Measurements from ENCODE around the gene AXIN1.
"Not testable (repeated sequence)": the region's sequence is repeated elsewhere in the genome, so short reads cannot be mapped to it uniquely, and the experiment has no call there.

Gene AXIN1

DNA sequence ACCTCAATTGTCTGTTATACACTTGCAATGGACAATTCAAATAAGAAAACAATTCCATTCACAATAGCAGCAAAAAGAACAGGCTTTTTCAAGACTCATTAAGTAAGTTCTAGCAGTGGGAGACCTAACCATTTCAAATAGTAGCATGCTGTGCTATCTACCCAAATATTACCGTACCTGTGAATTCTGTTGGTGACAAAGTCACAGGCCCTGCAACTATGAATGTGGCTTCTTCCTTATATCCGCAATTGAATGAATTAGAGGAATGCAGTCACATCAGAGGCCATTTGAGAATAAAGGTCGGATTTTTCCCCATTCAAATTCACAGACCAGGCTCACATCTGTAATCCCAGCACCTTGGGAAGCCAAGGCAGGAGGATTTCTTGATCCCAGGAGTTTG, 43.7 kb upstream of the AXIN1 start:
- Histone ChIP-seq H3K27ac (ENCODE audit: low read depth in 2 of 2, low read length in 2 of 2) (no peak overlapping the region), H3K4me1 (ENCODE audit: control insufficient read depth in 2 of 2, insufficient read depth in 2 of 2, low read length in 2 of 2) (peaks cover 4 to 14% of the 10 kb centered on the region in 2 donors), H3K27me3 (ENCODE audit: control insufficient read depth in 2 of 2, insufficient read depth in 2 of 2, low read length in 2 of 2) (no peaks in the 10 kb centered on the region)

GRCh38 chr16:392450-393030, 40.0 kb upstream of the AXIN1 start:
- no peak overlapping the region for H3K9ac ChIP-seq (ENCODE audit: low read depth in 1 of 2, low read length in 2 of 2)
- no peaks in the 10 kb centered on the region for H3K9me3 ChIP-seq (ENCODE audit: control insufficient read depth in 2 of 2, low read length in 2 of 2)
- H3K36me3 ChIP-seq (ENCODE audit: control insufficient read depth in 2 of 2, insufficient read depth in 2 of 2, low read length in 2 of 2): no peaks in the 10 kb centered on the region
- no peaks in the 10 kb centered on the region for H3K27me3 ChIP-seq (ENCODE audit: control insufficient read depth in 2 of 2, insufficient read depth in 2 of 2, low read length in 2 of 2)
- H3K4me1 ChIP-seq (ENCODE audit: control insufficient read depth in 2 of 2, insufficient read depth in 2 of 2, low read length in 2 of 2): peaks cover 0 to 2% of the 10 kb centered on the region in 2 donors
- H3K27ac ChIP-seq (ENCODE audit: low read depth in 2 of 2, low read length in 2 of 2): no peak overlapping the region
- no peak overlapping the region for H3K4me3 ChIP-seq (ENCODE audit: low read length in 2 of 2)

More for the DNA sequence above, 43.7 kb upstream of the AXIN1 start:
- H3K9ac ChIP-seq (ENCODE audit: low read depth in 1 of 2, low read length in 2 of 2): no peak overlapping the region
- peaks cover 0 to 4% of the 10 kb centered on the region in 2 donors for H3K36me3 ChIP-seq (ENCODE audit: control insufficient read depth in 2 of 2, insufficient read depth in 2 of 2, low read length in 2 of 2)
- H3K4me3 ChIP-seq (ENCODE audit: low read length in 2 of 2): peak overlapping the region in 1 of 2 donors; percentile 74
- H3K9me3 ChIP-seq (ENCODE audit: control insufficient read depth in 2 of 2, low read length in 2 of 2): no peaks in the 10 kb centered on the region

GRCh38 chr16:391885-392335, 39.4 kb upstream of the AXIN1 start:
- H3K27me3 ChIP-seq (ENCODE audit: control insufficient read depth in 2 of 2, insufficient read depth in 2 of 2, low read length in 2 of 2): no peaks in the 10 kb centered on the region
- no peak overlapping the region for H3K27ac ChIP-seq (ENCODE audit: low read depth in 2 of 2, low read length in 2 of 2)
- H3K36me3 ChIP-seq (ENCODE audit: control insufficient read depth in 2 of 2, insufficient read depth in 2 of 2, low read length in 2 of 2): no peaks in the 10 kb centered on the region
- H3K4me1 ChIP-seq (ENCODE audit: control insufficient read depth in 2 of 2, insufficient read depth in 2 of 2, low read length in 2 of 2): peaks cover 0 to 2% of the 10 kb centered on the region in 2 donors
- H3K4me3 ChIP-seq (ENCODE audit: low read length in 2 of 2): no peak overlapping the region
- H3K9me3 ChIP-seq (ENCODE audit: control insufficient read depth in 2 of 2, low read length in 2 of 2): no peaks in the 10 kb centered on the region
- no peak overlapping the region for H3K9ac ChIP-seq (ENCODE audit: low read depth in 1 of 2, low read length in 2 of 2)

- Histone ChIP-seq H3K27me3 (ENCODE audit: control insufficient read depth in 2 of 2, insufficient read depth in 2 of 2, low read length in 2 of 2) (no peaks in the 10 kb centered on the region), H3K27ac (ENCODE audit: low read depth in 2 of 2, low read length in 2 of 2) (no peak overlapping the region), H3K36me3 (ENCODE audit: control insufficient read depth in 2 of 2, insufficient read depth in 2 of 2, low read length in 2 of 2) (no peaks in the 10 kb centered on the region)
Observed at GRCh38 chr16:389352-389751, 36.8 kb upstream of the AXIN1 start.

DNA sequence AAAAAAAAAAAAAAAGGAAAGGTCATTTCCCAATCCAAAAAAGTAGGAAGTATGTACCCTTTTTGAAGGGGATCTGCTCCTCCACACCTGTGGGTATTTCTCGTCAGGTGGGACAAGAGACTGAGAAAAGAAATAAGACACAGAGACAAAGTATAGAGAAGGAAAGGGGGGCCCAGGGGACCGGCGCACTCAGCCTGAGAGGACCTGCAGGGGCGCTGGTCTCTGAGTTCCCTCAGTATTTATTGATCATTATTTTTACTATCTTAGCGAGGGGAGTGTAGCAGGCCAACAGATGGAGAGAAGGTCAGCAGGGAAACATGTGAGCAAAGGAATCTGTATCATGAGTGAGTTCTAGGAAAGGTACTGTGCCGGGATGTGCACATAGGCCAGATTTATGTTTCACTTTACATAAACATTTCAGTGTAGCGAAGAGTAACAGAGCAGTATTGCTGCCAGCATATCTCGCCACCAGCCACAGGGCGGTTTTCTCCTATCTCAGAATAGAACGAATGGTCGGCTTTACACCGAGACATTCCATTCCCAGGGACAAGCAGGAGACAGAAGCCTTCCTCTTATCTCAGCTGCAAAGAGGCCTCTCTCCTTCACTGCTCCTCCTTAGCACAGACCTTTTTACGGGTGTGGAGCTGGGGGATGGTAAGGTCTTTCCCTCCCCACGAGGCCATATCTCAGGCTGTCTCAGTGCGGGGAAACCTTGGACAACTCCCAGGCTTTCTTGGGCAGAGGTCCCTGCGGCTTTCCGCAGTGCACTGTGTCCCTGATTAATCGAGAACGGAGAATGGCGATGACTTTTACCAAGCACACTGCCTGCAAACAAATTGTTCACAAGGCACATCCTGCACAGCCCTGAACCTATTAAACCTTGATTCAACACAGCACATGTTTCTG, 35.5 kb upstream of the AXIN1 start:
- not testable (repeated sequence) for H3K4me3 ChIP-seq (ENCODE audit: low read length in 2 of 2); H3K36me3 ChIP-seq (ENCODE audit: control insufficient read depth in 2 of 2, insufficient read depth in 2 of 2, low read length in 2 of 2); H3K27ac ChIP-seq (ENCODE audit: low read depth in 2 of 2, low read length in 2 of 2); H3K4me1 ChIP-seq (ENCODE audit: control insufficient read depth in 2 of 2, insufficient read depth in 2 of 2, low read length in 2 of 2); H3K9ac ChIP-seq (ENCODE audit: low read depth in 1 of 2, low read length in 2 of 2); H3K9me3 ChIP-seq (ENCODE audit: control insufficient read depth in 2 of 2, low read length in 2 of 2); H3K27me3 ChIP-seq (ENCODE audit: control insufficient read depth in 2 of 2, insufficient read depth in 2 of 2, low read length in 2 of 2)

More at GRCh38 chr16:389352-389751, 36.8 kb upstream of the AXIN1 start:
- Histone ChIP-seq H3K4me3 (ENCODE audit: low read length in 2 of 2) (no peak overlapping the region), H3K4me1 (ENCODE audit: control insufficient read depth in 2 of 2, insufficient read depth in 2 of 2, low read length in 2 of 2) (no peaks in the 10 kb centered on the region), H3K9ac (ENCODE audit: low read depth in 1 of 2, low read length in 2 of 2) (no peak overlapping the region), H3K9me3 (ENCODE audit: control insufficient read depth in 2 of 2, low read length in 2 of 2) (no peaks in the 10 kb centered on the region)

GRCh38 chr16:386641-387156, 34.2 kb upstream of the AXIN1 start:
- H3K36me3 ChIP-seq (ENCODE audit: control insufficient read depth in 2 of 2, insufficient read depth in 2 of 2, low read length in 2 of 2): no peaks in the 10 kb centered on the region
- H3K27me3 ChIP-seq (ENCODE audit: control insufficient read depth in 2 of 2, insufficient read depth in 2 of 2, low read length in 2 of 2): no peaks in the 10 kb centered on the region
- no peaks in the 10 kb centered on the region for H3K9me3 ChIP-seq (ENCODE audit: control insufficient read depth in 2 of 2, low read length in 2 of 2)
- no peak overlapping the region for H3K9ac ChIP-seq (ENCODE audit: low read depth in 1 of 2, low read length in 2 of 2)
- peak overlapping the region in 1 of 2 donors; percentile 11 for H3K27ac ChIP-seq (ENCODE audit: low read depth in 2 of 2, low read length in 2 of 2)
- no peak overlapping the region for H3K4me3 ChIP-seq (ENCODE audit: low read length in 2 of 2)
- H3K4me1 ChIP-seq (ENCODE audit: control insufficient read depth in 2 of 2, insufficient read depth in 2 of 2, low read length in 2 of 2): peaks cover 10 to 14% of the 10 kb centered on the region in 2 donors

- H3K36me3 ChIP-seq (ENCODE audit: control insufficient read depth in 2 of 2, insufficient read depth in 2 of 2, low read length in 2 of 2): no peaks in the 10 kb centered on the region
- H3K27me3 ChIP-seq (ENCODE audit: control insufficient read depth in 2 of 2, insufficient read depth in 2 of 2, low read length in 2 of 2): no peaks in the 10 kb centered on the region
- H3K9me3 ChIP-seq (ENCODE audit: control insufficient read depth in 2 of 2, low read length in 2 of 2): no peaks in the 10 kb centered on the region
- H3K4me1 ChIP-seq (ENCODE audit: control insufficient read depth in 2 of 2, insufficient read depth in 2 of 2, low read length in 2 of 2): peaks cover 27 to 35% of the 10 kb centered on the region in 2 donors
- H3K9ac ChIP-seq (ENCODE audit: low read depth in 1 of 2, low read length in 2 of 2): peak overlapping the region; percentile 76 to 81
- peak overlapping the region; percentile 80 to 87 for H3K27ac ChIP-seq (ENCODE audit: low read depth in 2 of 2, low read length in 2 of 2)
- H3K4me3 ChIP-seq (ENCODE audit: low read length in 2 of 2): peak overlapping the region; percentile 53 to 89
Observed at GRCh38 chr16:383326-384051, 31.0 kb upstream of the AXIN1 start.

- H3K9me3 ChIP-seq (ENCODE audit: control insufficient read depth in 2 of 2, low read length in 2 of 2): no peaks in the 10 kb centered on the region
- H3K9ac ChIP-seq (ENCODE audit: low read depth in 1 of 2, low read length in 2 of 2): peak within 1 kb of the TSS; percentile 76 to 83
- peaks cover 1 to 6% of the 10 kb centered on the region in 2 donors for H3K36me3 ChIP-seq (ENCODE audit: control insufficient read depth in 2 of 2, insufficient read depth in 2 of 2, low read length in 2 of 2)
- H3K27me3 ChIP-seq (ENCODE audit: control insufficient read depth in 2 of 2, insufficient read depth in 2 of 2, low read length in 2 of 2): no peaks in the 10 kb centered on the region
- peak within 1 kb of the TSS; percentile 84 to 89 for H3K4me3 ChIP-seq (ENCODE audit: low read length in 2 of 2)
- H3K4me1 ChIP-seq (ENCODE audit: control insufficient read depth in 2 of 2, insufficient read depth in 2 of 2, low read length in 2 of 2): peaks cover 27 to 35% of the 10 kb centered on the region in 2 donors
- H3K27ac ChIP-seq (ENCODE audit: low read depth in 2 of 2, low read length in 2 of 2): peak within 1 kb of the TSS; percentile 80 to 87
Observed at GRCh38 chr16:381789-382717, 29.5 kb upstream of the AXIN1 start, which contains the start of gene PGAP6. Gene PGAP6 (minus strand): TSS chr16:381978. CDS start chr16:381821, 157 bp downstream.
